Gastroesophageal sphincter (tissue), 3 donors: ENCODE data around the gene HSD17B1.

ENCODE experiments used
- POLR2A ChIP-seq, 2 donors: fragments of 450-650 bp; IDR thresholded peaks; one replicate each; pipeline ENCODE4 v1.6.1; 2017; ENCODE audit warnings: antibody characterized with exemption in 2 of 2, mild to moderate bottlenecking in 2 of 2, moderate library complexity in 1 of 2
- POLR2AphosphoS5 ChIP-seq: sonication (generic); formaldehyde crosslinking; IDR thresholded peaks from one replicate; pipeline ENCODE4 v1.6.1; 2017; ENCODE audit warnings: antibody characterized with exemption
- TF ChIP-seq, protein P1 (sequence below), 4 experiments: fragments of 200-600 bp in 2 of 4; fragments of 450-650 bp in 2 of 4; sonication (generic) in 1 of 4; IDR thresholded peaks; one replicate each; pipeline ENCODE4 v1.5.1; 2017 to 2019; ENCODE audit warnings: antibody characterized with exemption in 4 of 4, mild to moderate bottlenecking in 2 of 4, moderate library complexity in 2 of 4

DNA sequence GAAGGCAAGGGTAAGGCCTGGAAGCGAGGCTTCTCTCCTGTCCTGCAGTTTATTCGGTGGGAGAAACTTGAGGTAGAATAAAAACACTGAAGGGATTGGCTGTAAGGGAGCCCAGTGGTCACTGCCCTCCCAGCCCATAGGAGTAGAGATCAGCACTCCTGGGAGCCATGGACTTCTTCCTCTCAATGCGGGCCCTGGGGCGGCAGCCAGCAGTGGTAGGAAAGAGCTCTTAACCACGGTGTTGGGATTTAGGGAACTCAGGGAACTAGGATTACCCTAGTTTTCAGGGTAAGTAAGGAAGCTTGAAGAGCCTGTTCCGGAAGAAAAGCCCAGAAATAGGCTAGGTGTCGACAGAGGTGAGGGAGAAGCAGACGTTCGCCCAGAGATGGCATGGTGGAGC is 40.5 kb upstream of the HSD17B1 start:
- TF ChIP-seq, protein P1, sequence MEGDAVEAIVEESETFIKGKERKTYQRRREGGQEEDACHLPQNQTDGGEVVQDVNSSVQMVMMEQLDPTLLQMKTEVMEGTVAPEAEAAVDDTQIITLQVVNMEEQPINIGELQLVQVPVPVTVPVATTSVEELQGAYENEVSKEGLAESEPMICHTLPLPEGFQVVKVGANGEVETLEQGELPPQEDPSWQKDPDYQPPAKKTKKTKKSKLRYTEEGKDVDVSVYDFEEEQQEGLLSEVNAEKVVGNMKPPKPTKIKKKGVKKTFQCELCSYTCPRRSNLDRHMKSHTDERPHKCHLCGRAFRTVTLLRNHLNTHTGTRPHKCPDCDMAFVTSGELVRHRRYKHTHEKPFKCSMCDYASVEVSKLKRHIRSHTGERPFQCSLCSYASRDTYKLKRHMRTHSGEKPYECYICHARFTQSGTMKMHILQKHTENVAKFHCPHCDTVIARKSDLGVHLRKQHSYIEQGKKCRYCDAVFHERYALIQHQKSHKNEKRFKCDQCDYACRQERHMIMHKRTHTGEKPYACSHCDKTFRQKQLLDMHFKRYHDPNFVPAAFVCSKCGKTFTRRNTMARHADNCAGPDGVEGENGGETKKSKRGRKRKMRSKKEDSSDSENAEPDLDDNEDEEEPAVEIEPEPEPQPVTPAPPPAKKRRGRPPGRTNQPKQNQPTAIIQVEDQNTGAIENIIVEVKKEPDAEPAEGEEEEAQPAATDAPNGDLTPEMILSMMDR (IDR thresholded peaks at IDR 0.05) = no peak
- TF ChIP-seq POLR2AphosphoS5 = no peak
- no peak for TF ChIP-seq POLR2A (IDR thresholded peaks at IDR 0.05)
